GM12878 (cell line): ENCODE data around the gene SESTD1. TPM values are rescaled to one million over a fixed set of nuclear protein-coding genes. Genes with fewer than 3 reads are reported as not detected.

Experiments
- ATAC-seq: fragments of 200-7000 bp; cut with Tn5 transposase; 3 replicates; pipeline ENCODE4 v1.9.1; 2020; ENCODE audit warnings: mild to moderate bottlenecking, moderate library complexity
- BruUV-seq: library from RNA; stranded (reverse); fragments of 400-500 nt; replicated peaks from 2 replicates; lab custom pipeline; 2021; lab: Mats Ljungman, UMichigan
- CTCF ChIA-PET: fragments of 300-600 bp; sonication (Branson Sonifier 250); formaldehyde crosslinking; extraction: SDS; loops from one replicate; lab custom pipeline; 2021; ENCODE audit warnings: inconsistent platforms; lab: Yijun Ruan, JAX
- POLR2A ChIA-PET: fragments of 350-600 bp; formaldehyde crosslinking; extraction: SDS; loops from one replicate; lab custom pipeline; 2021; ENCODE audit warnings: inconsistent platforms; lab: Charles Lee
- RAD21 ChIA-PET: fragments of 300-600 bp; sonication (Branson Sonifier 250); formaldehyde crosslinking; loops from one replicate; lab custom pipeline; 2023; ENCODE audit warnings: antibody characterized with exemption; ENCODE audit not compliant: unreplicated experiment; lab: Charles Lee
- SMC1A ChIA-PET: fragments of 300-600 bp; sonication (Branson Sonifier 250); formaldehyde crosslinking; loops from one replicate; lab custom pipeline; 2023; ENCODE audit not compliant: unreplicated experiment, uncharacterized antibody; lab: Charles Lee
- DNase-seq: peaks from one replicate; pipeline ENCODE4 v3.0.0-alpha.2; 2011; ENCODE audit warnings: low read depth, low spot score
- FAIRE-seq: peaks from 3 replicates; lab custom pipeline; 2011; peaks lifted over from hg19 to GRCh38; lab: Jason Lieb, UNC
- H2AFZ ChIP-seq: 2 replicates; pipeline ENCODE4 v1.6.0; 2011; ENCODE audit warnings: low read depth, low read length, control low read depth; ENCODE audit not compliant: control insufficient read depth
- H3K27ac ChIP-seq: 2 replicates; pipeline ENCODE4 v1.5.1; 2011; ENCODE audit warnings: control low read depth; ENCODE audit not compliant: control insufficient read depth, insufficient read depth
- H3K27me3 ChIP-seq, 2 experiments: replicated peaks in 1 of 2; 2 replicates each; pipeline versions ENCODE4 v1.6.0 to v1.6.1; 2011; ENCODE audit warnings: low read length in 1 of 2; ENCODE audit not compliant: control insufficient read depth in 2 of 2, insufficient read depth in 2 of 2
- H3K36me3 ChIP-seq, 2 experiments: 2 replicates each; pipeline ENCODE4 v1.5.1; 2011; ENCODE audit warnings: low read length in 1 of 2; ENCODE audit not compliant: control insufficient read depth in 2 of 2, insufficient read depth in 2 of 2
- H3K4me1 ChIP-seq: 2 replicates; pipeline ENCODE4 v1.6.1; 2011; ENCODE audit warnings: mild to moderate bottlenecking, low read length, moderate library complexity, mixed read lengths; ENCODE audit not compliant: control insufficient read depth, insufficient read depth
- H3K4me2 ChIP-seq: 2 replicates; pipeline ENCODE4 v1.6.0; 2011; ENCODE audit warnings: control low read depth; ENCODE audit not compliant: control insufficient read depth, insufficient read depth
- H3K4me3 ChIP-seq: fragments of 200-600 bp; sonication (generic); 2 replicates; pipeline ENCODE4 v1.5.1; 2016
- H3K79me2 ChIP-seq: 2 replicates; pipeline ENCODE4 v1.6.0; 2011; ENCODE audit warnings: low read length; ENCODE audit not compliant: control insufficient read depth, insufficient read depth
- H3K9ac ChIP-seq: 2 replicates; pipeline ENCODE4 v1.8.0; 2011; ENCODE audit warnings: low read length, control low read depth, mixed read lengths; ENCODE audit not compliant: control insufficient read depth, insufficient read depth
- H3K9me3 ChIP-seq: replicated peaks from 3 replicates; pipeline ENCODE4 v1.5.1; 2011; ENCODE audit warnings: mild to moderate bottlenecking, low read length; ENCODE audit not compliant: control insufficient read depth, insufficient read depth
- H4K20me1 ChIP-seq: 2 replicates; pipeline ENCODE4 v1.6.0; 2011; ENCODE audit not compliant: control insufficient read depth, insufficient read depth
- BCL11A ChIP-seq: IDR thresholded peaks from 2 replicates; pipeline ENCODE4 v1.6.1; 2011; ENCODE audit warnings: low read depth, low read length
- CREB1 ChIP-seq: IDR thresholded peaks from 2 replicates; pipeline ENCODE4 v1.6.1; 2012; ENCODE audit warnings: low read depth, mild to moderate bottlenecking, inconsistent platforms
- CREM ChIP-seq: IDR thresholded peaks from 2 replicates; pipeline ENCODE4 v1.6.1; 2014; ENCODE audit warnings: antibody characterized with exemption, low read depth
- CTCF ChIP-seq, 3 experiments: IDR thresholded peaks in 2 of 3; conservative IDR thresholded peaks in 1 of 3; 2 replicates each; pipeline ENCODE4 v1.5.1; 2011; ENCODE audit warnings: low read depth in 3 of 3, low read length in 3 of 3, mild to moderate bottlenecking in 3 of 3, control low read depth in 2 of 3, moderate library complexity in 2 of 3, inconsistent platforms in 1 of 3, mixed read lengths in 1 of 3; ENCODE audit not compliant: control insufficient read depth in 2 of 3, insufficient read depth in 1 of 3; ENCODE audit errors: extremely low read depth in 1 of 3
- EED ChIP-seq: sonication (generic); IDR thresholded peaks from 2 replicates; pipeline ENCODE4 v1.6.1; 2016; ENCODE audit warnings: antibody characterized with exemption, low read depth
- ETV6 ChIP-seq, 2 experiments: fragments of 450-650 bp in 1 of 2; IDR thresholded peaks in 1 of 2; conservative IDR thresholded peaks in 1 of 2; 2 replicates each; pipeline ENCODE4 v1.6.1; 2014; ENCODE audit warnings: antibody characterized with exemption in 1 of 2, borderline replicate concordance in 1 of 2, low read depth in 1 of 2, mild to moderate bottlenecking in 1 of 2, moderate library complexity in 1 of 2
- FOXM1 ChIP-seq: IDR thresholded peaks from 2 replicates; pipeline ENCODE4 v1.6.1; 2012; ENCODE audit warnings: low read depth, mild to moderate bottlenecking, inconsistent platforms, low read length, moderate library complexity
- GABPA ChIP-seq: IDR thresholded peaks from 2 replicates; pipeline ENCODE4 v1.6.1; 2014; ENCODE audit warnings: antibody characterized with exemption, low read depth, mild to moderate bottlenecking, inconsistent platforms
- IKZF2 ChIP-seq, 2 experiments: fragments of 450-650 bp; IDR thresholded peaks; 2 replicates each; pipeline ENCODE4 v1.6.1; 2017; ENCODE audit warnings: mild to moderate bottlenecking in 2 of 2, moderate library complexity in 2 of 2
- IRF4 ChIP-seq: IDR thresholded peaks from 2 replicates; pipeline ENCODE4 v1.6.1; 2011; ENCODE audit warnings: low read depth, low read length
- JUNB ChIP-seq: IDR thresholded peaks from 2 replicates; pipeline ENCODE4 v1.6.1; 2016; ENCODE audit warnings: antibody characterized with exemption, mild to moderate bottlenecking
- NFIC ChIP-seq: IDR thresholded peaks from 2 replicates; pipeline ENCODE4 v1.6.1; 2012; ENCODE audit warnings: low read depth, mild to moderate bottlenecking, inconsistent platforms, low read length, moderate library complexity
- NRF1 ChIP-seq: conservative IDR thresholded peaks from 2 replicates; pipeline ENCODE4 v1.6.1; 2011; ENCODE audit warnings: mild to moderate bottlenecking, low read depth, low read length, improper control_type of control experiment
- RUNX3 ChIP-seq: IDR thresholded peaks from 2 replicates; pipeline ENCODE4 v1.6.1; 2012; ENCODE audit warnings: low read length, inconsistent platforms
- SMAD1 ChIP-seq: fragments of 450-650 bp; IDR thresholded peaks from 2 replicates; pipeline ENCODE4 v1.6.1; 2018; ENCODE audit warnings: mild to moderate bottlenecking, low read depth; ENCODE audit not compliant: partially characterized antibody
- TARDBP ChIP-seq: IDR thresholded peaks from 2 replicates; pipeline ENCODE4 v1.6.1; 2016; ENCODE audit warnings: borderline replicate concordance
- ZBTB40 ChIP-seq: fragments of 450-650 bp; IDR thresholded peaks from 2 replicates; pipeline ENCODE4 v1.6.1; 2016; ENCODE audit warnings: mild to moderate bottlenecking, moderate library complexity, borderline replicate concordance
- WGBS: methylation state at CpG from one replicate; pipeline ENCODE4 v1.1.6; 2016; ENCODE audit warnings: low lambda C conversion rate; ENCODE audit not compliant: insufficient replicate concordance, insufficient coverage; ENCODE audit errors: missing lambda C conversion rate; 5-methylcytosine and 5-hydroxymethylcytosine counted together
- in situ Hi-C: fragments of 300-500 bp; cut with MboI; formaldehyde crosslinking; loops from 9 replicates; pipeline ENCODE4 v1.14.3; 2018; ENCODE audit warnings: mixed read lengths
- intact Hi-C: fragments of 100-400 bp; cut with micrococcal nuclease; formaldehyde crosslinking; loops from one replicate; pipeline ENCODE4 v1.14.2; 2022; ENCODE audit not compliant: unreplicated experiment
- polyA plus RNA-seq, 11 experiments: library from polyadenylated mRNA; depleted of rRNA in 4 of 11; unstranded in 6 of 11; stranded (reverse) in 5 of 11; fragments of >200 nt; fragmentation: Nextera tagmentation in 4 of 11; fragmentation: Illumina TruSeq in 1 of 11; extraction: Ambion mirVana in 4 of 11; extraction: Trizol in 1 of 11; gene quantifications; 1 replicate in 1 of 11; 2 replicates in 10 of 11; pipeline versions ENCODE4 v1.2.1 to v1.2.3, GENCODE V29; 2011 to 2016; ENCODE audit warnings: inconsistent platforms in 2 of 11, missing spikeins in 2 of 11, low read depth in 1 of 11
- total RNA-seq, 4 experiments: library from RNA; depleted of rRNA in 3 of 4; stranded (reverse); fragments of >200 nt in 3 of 4; fragmentation: Illumina TruSeq in 1 of 4; extraction: Trizol in 1 of 4; gene quantifications; 2 replicates each; pipeline versions ENCODE4 v1.2.1 to v1.2.3, GENCODE V29; 2013 to 2021

The SESTD1 gene
- total and polyA plus RNA-seq, 10 of the 15 experiments (the other 5 are each of a cell fraction or from before 2014, with no cell fraction given), result 4.4 to 22.7 (median 9.5) TPM

GRCh38 chr2:179268277-179268925, 3.8 kb upstream of the SESTD1 start:
- in situ Hi-C loops, result no loop called here
- Histone ChIP-seq H3K79me2 (peaks cover 4% of the 10 kb centered on the region), H3K4me1 (no peaks in the 10 kb centered on the region; the same call in 1 of the 2 replicates), H3K9me3 (no peaks in the 10 kb centered on the region), H3K9ac (no peak overlapping the region), H3K4me2 (no peak overlapping the region), H4K20me1 (no peaks in the 10 kb centered on the region), H3K36me3 (no peaks in the 10 kb centered on the region), H3K4me3 (no peak overlapping the region), H2AFZ (no peak overlapping the region), H3K27ac (no peak overlapping the region), H3K27me3 (no peaks in the 10 kb centered on the region)
- CTCF ChIA-PET, result interaction anchor here (0.6 to 1.5 kb wide), 3 partner anchors 16 to 142 kb away, joined by 3 to 4 read pairs (median 3); no protein-coding TSS in a partner anchor
- ATAC-seq, result peak; percentile 57
- RAD21 ChIA-PET, result interaction anchor here (0.6 to 2.9 kb wide), 2 partner anchors 12 to 29 kb away, joined by 3 to 8 read pairs; no protein-coding TSS in a partner anchor
- no TSS peak for BruUV-seq
- DNase-seq, result no peak
- intact Hi-C loops, result loop anchor here (10.0 kb wide), 1 partner anchor 736 kb away; the partner anchor contains the start of gene CWC22
- peak; percentile 52 for FAIRE-seq
- POLR2A ChIA-PET, result interaction anchor here (1.3 kb wide), 1 partner anchor 8 kb away, joined by 3 read pairs; no protein-coding TSS in a partner anchor
- SMC1A ChIA-PET, result interaction anchor here (0.5 to 1.8 kb wide), 5 partner anchors 13 to 46 kb away, joined by 3 to 6 read pairs (median 3); no protein-coding TSS in a partner anchor
- whole genome bisulfite sequencing, result 0% methylated on average over 1 of the region's 1 CpG
- TF ChIP-seq NFIC, result peak; percentile 87; the same call in 1 of the 2 replicates
- TF ChIP-seq IKZF2 (IDR thresholded peaks at IDR 0.05), result peak in 1 of 2 experiments; percentile 40; a peak in 1 of 4 replicates
- TF ChIP-seq TARDBP, result no peak
- peak; percentile 54; the same call in 1 of the 2 replicates for TF ChIP-seq CREM
- TF ChIP-seq GABPA, result 0 out of 2 replicates have a peak, but pooled peaks have one; percentile 36
- TF ChIP-seq BCL11A, result peak; percentile 45; the same call in 1 of the 2 replicates
- TF ChIP-seq CTCF (IDR thresholded peaks at IDR 0.05 in 2 of 3, conservative IDR thresholded peaks at IDR 0.05 in 1 of 3; ENCODE audit: control insufficient read depth in 2 of 3, extremely low read depth in 1 of 3, insufficient read depth in 1 of 3, low read depth in 3 of 3, low read length in 3 of 3), result no peak
- peak; percentile 84 for TF ChIP-seq EED
- TF ChIP-seq ZBTB40, result no peak
- no peak for TF ChIP-seq SMAD1
- TF ChIP-seq RUNX3, result peak; percentile 63
- TF ChIP-seq FOXM1, result peak; percentile 78
- peak in 1 of 2 experiments; percentile 64; a peak in 2 of 4 replicates for TF ChIP-seq ETV6 (conservative IDR thresholded peaks at IDR 0.05 in 1 of 2, IDR thresholded peaks at IDR 0.05 in 1 of 2; ENCODE audit: borderline replicate concordance in 1 of 2, low read depth in 1 of 2)
- peak; percentile 47; the same call in 1 of the 2 replicates for TF ChIP-seq IRF4
- TF ChIP-seq NRF1, result no peak
- TF ChIP-seq CREB1, result peak; percentile 32; the same call in 1 of the 2 replicates
- peak; percentile 85 for TF ChIP-seq JUNB
